ENCODE results near the gene ZNF175.

Gene ZNF175

DNA sequence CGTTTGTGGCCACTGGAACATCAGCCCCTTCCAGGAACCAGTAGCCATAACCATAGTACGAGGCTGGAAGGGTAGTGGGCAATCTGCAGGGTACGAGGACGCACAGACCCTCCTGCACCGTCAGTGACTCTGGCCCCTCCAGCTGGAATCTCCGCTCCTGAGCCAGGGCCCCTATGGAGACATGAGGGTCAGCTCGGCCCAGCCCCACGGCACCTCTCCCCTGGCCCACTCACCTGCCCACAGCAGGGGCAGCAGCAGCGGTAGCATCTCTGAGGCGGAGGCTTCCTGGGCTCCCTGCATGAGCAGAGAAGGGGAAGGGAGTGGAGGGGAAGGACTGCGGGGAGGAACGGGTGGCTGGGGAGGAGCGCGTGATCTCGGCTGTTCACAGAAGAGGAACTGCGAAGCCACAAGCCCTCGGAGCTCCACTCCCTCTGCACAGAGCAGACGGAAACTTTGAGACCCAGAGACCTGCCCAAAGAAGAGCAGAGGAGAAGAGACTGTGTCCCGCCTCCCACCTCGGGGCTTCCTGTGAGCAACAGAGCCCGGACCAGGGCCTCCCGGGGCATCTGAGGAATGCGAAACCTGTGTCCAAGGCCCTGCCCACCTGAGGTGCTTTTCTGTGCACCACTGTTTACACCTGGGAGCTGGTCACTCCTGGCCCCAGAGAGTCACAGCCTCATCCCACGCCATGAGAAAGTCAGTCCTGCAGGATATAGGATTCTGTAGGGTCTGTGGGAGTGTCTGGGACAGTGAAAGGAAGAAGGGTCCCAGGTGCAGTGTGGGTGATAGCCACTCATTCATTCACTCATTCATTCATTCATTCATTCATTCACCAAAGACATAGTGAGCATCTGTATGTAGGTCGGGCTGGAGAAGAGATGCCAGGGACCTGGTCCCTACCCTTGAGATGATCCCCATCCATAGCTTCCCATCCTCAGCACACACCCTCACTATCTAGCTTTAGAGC, 39.5 kb upstream of the ZNF175 start, which contains the start of gene SIGLEC6:
SIGLEC6 (minus strand) TSS at position 322 of the 967 bp plus-strand sequence; CDS start at position 300, 22 bp downstream.
- TF ChIP-seq, protein P1, sequence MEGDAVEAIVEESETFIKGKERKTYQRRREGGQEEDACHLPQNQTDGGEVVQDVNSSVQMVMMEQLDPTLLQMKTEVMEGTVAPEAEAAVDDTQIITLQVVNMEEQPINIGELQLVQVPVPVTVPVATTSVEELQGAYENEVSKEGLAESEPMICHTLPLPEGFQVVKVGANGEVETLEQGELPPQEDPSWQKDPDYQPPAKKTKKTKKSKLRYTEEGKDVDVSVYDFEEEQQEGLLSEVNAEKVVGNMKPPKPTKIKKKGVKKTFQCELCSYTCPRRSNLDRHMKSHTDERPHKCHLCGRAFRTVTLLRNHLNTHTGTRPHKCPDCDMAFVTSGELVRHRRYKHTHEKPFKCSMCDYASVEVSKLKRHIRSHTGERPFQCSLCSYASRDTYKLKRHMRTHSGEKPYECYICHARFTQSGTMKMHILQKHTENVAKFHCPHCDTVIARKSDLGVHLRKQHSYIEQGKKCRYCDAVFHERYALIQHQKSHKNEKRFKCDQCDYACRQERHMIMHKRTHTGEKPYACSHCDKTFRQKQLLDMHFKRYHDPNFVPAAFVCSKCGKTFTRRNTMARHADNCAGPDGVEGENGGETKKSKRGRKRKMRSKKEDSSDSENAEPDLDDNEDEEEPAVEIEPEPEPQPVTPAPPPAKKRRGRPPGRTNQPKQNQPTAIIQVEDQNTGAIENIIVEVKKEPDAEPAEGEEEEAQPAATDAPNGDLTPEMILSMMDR (IDR thresholded peaks at IDR 0.05) = no peak

DNA sequence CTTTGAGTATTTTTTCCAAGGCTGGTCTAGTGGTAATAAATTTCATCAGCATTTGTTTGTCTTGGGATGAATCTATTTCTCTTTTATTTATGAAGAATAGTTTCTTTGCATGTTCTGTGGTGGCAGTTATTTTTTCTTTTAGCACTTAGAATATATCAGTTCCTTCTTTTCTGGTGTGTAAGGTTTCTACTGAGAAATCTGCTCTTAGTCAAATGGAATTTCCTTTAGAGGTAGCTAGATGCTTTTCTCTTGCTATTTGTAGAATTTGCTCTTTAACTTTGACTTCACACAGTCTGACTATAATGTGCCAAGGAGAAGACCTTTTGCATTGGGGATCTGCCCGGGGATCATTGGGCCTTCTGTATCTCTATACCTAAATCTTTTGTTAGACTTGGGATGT, 35.5 kb upstream of the ZNF175 start:
- TF ChIP-seq, protein P1 (IDR thresholded peaks at IDR 0.05) = no peak

DNA sequence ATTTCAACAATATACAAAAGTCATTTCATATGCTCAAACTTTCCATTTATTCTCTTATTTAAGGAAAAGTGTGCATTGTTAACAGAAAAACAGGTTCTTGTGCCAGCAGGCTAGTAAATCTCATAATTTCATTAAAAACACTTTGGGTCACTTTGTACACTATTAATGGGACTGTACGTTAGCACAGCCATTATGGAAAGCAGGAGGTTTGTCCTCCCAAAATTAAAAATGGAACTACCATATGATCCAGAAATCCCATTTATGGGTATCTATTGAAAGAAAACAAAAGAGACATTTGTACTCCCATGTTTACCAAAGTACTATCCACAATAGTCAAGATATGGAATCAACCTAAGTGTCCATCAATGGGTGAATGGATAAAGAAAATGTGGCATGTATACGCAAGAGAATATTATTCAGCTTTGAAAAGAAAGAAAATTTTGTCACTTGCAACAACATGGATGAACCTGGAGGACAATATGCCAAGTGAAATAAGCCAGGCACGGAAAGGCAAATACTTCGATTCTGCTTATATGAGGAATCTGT, 31.2 kb upstream of the ZNF175 start:
- TF ChIP-seq, protein P1 (IDR thresholded peaks at IDR 0.05) = no peak

DNA sequence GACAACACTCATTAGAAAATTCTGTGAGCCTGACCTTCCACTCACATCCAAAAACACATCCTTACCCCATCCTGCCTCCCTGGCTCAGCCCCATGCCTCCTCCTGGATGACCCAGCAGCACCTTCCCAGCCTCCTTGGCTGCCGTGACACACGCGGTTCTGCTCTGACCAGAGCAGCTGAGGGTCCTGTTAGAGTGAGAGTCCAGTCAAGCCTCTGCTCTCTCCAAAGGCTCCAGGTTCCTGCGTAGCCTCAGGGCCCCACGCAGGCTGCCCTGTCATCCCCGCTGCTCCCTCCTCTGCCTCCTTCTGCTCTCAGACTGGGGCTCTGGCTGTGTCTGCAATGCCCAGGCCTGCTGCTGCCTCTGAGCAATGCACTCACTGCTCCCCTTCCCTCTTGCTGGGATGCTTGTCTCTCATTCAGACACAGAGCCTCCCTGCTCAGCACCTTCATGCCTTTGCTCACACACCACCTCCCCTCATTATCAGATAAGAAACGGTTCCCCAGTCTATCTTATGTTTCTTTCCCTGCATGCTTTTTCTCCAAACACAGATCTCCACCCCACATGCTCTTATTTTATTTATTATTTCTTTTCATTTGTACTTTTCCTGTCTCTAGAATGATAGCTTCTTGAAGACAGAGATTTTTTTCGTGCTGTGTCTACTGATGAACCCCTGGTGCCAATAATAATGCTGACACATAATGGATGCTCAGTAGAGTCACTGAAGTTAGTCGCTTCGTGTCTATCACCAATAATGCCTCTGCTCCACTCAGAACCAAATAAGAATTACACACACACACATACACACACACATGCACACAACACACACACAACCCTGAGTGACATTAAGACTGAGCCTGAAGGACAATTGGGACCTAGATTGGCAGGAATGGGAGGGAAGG, 29.4 kb upstream of the ZNF175 start:
- TF ChIP-seq, protein P1 (IDR thresholded peaks at IDR 0.05) = no peak

DNA sequence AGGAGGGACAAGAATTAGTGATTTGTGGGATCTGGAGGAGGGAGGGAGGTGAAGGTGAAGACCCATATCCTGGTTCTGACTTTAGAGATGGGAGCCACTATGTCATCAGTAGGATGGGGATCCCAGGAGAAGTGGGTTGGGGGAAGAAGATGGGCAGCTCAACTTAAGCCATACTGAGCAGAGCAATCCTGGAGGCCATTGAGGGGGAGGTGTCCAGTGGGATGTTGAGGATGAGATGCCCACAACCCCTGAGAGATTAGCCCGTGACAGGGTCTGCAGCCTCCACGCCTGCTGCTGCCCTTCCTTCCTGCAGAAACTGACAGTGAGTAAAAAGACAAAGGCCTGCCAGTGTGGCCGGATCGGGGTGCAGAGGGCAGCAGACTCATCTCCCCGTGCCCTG, 28.4 kb upstream of the ZNF175 start:
- TF ChIP-seq, protein P1 (IDR thresholded peaks at IDR 0.05) = no peak

DNA sequence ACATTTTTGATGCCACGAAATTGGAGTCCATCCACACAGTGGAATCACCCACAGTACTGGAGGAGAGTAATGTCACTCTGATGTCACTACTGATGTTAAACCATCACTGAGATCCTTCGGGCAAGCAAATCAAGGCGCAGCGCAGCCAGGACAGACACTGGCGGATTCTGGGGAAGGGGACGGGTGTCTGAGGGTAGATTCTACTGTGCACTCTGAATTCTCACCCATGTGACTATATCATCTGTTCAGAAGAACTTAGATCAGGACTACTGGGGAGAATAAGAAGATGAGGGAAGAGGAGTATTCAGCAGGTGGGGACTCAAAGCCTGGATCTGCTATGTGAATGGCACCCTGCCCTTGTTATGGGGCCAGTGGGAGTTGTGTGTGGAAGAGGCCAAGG, 27.0 kb upstream of the ZNF175 start:
- TF ChIP-seq, protein P1 (IDR thresholded peaks at IDR 0.05) = no peak

DNA sequence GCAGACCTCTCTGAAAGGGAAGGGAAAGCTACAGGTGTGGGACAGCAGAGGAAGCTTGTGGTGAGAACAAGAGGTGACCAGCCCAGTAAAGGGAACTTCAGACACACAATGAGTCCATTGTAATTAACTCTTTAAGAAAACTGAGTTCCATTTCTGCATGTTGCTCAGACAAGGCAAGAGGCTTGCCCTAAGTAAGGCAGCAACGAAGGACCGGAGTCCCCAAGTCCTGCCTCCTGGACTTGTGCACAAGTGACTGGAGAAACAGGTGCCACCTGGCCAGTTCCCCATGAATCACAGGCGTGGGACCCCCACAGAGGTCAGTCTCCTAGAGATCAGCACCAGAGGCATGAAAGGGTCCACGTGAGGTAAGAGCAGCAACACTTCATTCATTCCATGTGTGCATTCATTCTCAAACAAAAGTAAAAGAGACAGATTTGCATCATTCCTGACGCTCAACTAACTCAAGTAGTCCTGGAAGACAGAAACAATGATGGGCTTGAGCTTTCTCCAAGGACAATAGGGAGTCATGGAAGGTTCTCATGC, 24.9 kb upstream of the ZNF175 start:
- TF ChIP-seq, protein P1 (IDR thresholded peaks at IDR 0.05) = no peak

All from LNCAP (cell line).